ENCODE measurements around the gene AJAP1. TPM values are rescaled to one million over a fixed set of nuclear protein-coding genes. Genes with fewer than 3 reads are reported as not detected.

Gene AJAP1
- total RNA-seq, 2 donors from 2014 or later: 0.41 to 0.49 TPM

DNA sequence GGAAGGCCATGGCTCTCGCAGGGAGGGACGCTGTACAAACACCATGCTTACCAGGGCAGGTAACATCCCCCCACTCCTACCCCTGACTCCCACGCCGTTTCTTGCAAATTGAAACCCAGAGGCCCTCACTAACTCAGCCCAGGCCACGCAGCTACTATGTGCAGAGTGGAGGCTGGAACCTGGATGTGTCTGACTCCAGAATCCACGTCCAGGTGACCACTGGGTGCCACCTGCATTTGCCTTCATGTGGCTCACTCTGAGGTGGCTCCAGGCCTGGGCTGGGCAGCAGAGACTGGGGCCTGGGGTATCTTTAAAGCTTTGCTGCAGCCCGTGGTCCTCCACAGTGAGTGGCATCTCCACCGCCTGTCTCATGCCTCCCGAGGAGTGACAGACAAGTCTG lies 29.6 kb upstream of the AJAP1 start:
- TF ChIP-seq, protein P1, sequence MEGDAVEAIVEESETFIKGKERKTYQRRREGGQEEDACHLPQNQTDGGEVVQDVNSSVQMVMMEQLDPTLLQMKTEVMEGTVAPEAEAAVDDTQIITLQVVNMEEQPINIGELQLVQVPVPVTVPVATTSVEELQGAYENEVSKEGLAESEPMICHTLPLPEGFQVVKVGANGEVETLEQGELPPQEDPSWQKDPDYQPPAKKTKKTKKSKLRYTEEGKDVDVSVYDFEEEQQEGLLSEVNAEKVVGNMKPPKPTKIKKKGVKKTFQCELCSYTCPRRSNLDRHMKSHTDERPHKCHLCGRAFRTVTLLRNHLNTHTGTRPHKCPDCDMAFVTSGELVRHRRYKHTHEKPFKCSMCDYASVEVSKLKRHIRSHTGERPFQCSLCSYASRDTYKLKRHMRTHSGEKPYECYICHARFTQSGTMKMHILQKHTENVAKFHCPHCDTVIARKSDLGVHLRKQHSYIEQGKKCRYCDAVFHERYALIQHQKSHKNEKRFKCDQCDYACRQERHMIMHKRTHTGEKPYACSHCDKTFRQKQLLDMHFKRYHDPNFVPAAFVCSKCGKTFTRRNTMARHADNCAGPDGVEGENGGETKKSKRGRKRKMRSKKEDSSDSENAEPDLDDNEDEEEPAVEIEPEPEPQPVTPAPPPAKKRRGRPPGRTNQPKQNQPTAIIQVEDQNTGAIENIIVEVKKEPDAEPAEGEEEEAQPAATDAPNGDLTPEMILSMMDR (IDR thresholded peaks at IDR 0.05): no peak
- H3K4me3 ChIP-seq: no peak overlapping the region
- no peaks in the 10 kb centered on the region for H3K36me3 ChIP-seq
- no peak for ATAC-seq (ENCODE audit: insufficient number of reproducible peaks, low FRiP score, low read depth)
- H3K27ac ChIP-seq: no peak overlapping the region
- H3K9me3 ChIP-seq: no peaks in the 10 kb centered on the region
- DNase-seq (ENCODE audit: low spot score): no peak
- H3K4me1 ChIP-seq (ENCODE audit: control insufficient read depth in 1 of 2, low read depth in 2 of 2): no peaks in the 10 kb centered on the region
- H3K27me3 ChIP-seq (replicated peaks; ENCODE audit: insufficient read depth): no peaks in the 10 kb centered on the region

DNA sequence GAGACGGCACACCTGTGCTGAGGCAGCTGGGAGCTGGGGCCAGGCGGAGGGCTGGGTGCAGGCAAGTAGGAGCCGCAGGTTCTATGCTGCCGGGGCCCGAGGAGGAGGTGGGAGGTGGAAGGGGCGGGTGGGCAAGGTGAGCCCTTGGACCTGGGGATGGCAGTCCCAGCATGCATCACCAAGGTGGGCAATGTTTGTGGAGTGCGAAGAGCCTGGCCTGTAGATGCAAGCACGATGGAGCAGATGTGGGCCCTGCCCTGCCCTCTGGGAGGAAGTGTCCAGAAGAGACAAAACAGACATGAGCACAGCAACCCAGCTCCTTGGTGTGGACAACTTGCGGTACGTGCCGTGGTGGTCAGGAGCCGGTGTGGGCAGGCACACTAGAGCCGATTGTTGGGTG lies 28.3 kb upstream of the AJAP1 start:
- DNase-seq (ENCODE audit: low spot score): no peak
- no peaks in the 10 kb centered on the region for H3K27me3 ChIP-seq (replicated peaks; ENCODE audit: insufficient read depth)
- no peak overlapping the region for H3K4me3 ChIP-seq
- ATAC-seq (ENCODE audit: insufficient number of reproducible peaks, low FRiP score, low read depth): no peak
- H3K27ac ChIP-seq: no peak overlapping the region
- no peaks in the 10 kb centered on the region for H3K4me1 ChIP-seq (ENCODE audit: control insufficient read depth in 1 of 2, low read depth in 2 of 2)
- TF ChIP-seq, protein P1 (IDR thresholded peaks at IDR 0.05): no peak
- no peaks in the 10 kb centered on the region for H3K36me3 ChIP-seq
- no peaks in the 10 kb centered on the region for H3K9me3 ChIP-seq

DNA sequence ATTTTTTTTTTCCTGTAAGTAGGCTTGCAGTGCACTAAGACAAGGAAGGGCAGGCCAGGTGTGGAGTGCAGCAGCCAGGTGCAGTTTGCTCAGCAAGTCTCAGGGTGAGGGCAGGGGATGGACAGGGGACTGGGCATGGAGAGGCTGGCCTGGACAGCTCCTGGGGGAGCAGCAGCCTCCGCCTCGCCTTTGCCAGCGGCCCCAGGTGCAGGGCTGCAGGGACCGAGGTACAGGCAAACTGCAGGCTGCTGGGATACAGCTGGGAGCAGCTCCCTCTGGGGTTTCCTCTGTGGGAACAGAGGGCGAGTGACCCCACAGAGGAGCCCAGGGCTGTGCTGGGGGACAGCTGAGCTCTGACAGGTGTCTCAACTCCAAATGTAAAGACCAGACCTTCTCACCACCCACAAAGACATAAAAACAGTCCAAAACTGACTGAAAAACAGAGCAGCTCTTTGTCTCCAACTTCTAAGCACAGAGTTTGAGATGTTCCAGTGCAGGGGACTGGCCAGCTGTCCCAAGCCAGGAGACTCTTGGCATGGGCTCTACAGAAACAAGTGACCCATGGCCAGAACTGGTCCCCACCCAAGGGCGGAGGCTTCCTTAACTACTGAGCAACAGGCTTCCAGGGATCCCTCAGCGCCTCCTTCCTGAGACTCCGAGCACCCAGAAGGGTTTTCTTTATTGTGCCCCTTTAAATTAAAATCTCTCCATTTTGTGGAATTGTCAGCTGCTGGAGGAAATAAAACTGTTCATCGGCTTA lies 27.7 kb upstream of the AJAP1 start:
- ATAC-seq (ENCODE audit: insufficient number of reproducible peaks, low FRiP score, low read depth) (no peak), DNase-seq (ENCODE audit: low spot score) (no peak)
- Histone ChIP-seq H3K9me3 (no peaks in the 10 kb centered on the region), H3K27ac (no peak overlapping the region), H3K36me3 (no peaks in the 10 kb centered on the region), H3K4me3 (no peak overlapping the region), H3K27me3 (replicated peaks; ENCODE audit: insufficient read depth) (no peaks in the 10 kb centered on the region), H3K4me1 (ENCODE audit: control insufficient read depth in 1 of 2, low read depth in 2 of 2) (no peaks in the 10 kb centered on the region)
- TF ChIP-seq, protein P1 (IDR thresholded peaks at IDR 0.05): no peak

DNA sequence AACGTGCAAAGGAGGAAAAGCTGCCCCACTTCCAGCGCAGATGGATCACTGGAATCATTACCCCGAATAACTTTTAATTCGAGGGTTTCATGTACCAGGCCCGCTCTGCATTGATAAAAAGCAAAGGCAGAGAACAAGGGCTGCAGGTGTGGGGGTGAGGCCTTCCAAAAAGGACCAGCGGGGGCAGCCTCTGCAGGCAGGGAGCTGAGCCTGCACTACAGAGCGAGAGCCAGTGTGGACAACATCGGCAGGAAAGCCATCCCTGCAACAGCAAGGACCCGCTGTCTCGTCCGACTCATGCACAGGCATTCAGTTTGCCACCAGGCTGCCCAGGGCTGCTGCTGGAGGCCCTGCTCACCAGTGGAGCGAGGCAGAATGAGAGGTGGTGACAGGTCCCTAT lies 27.1 kb upstream of the AJAP1 start:
- no peak for ATAC-seq (ENCODE audit: insufficient number of reproducible peaks, low FRiP score, low read depth)
- Histone ChIP-seq H3K36me3 (no peaks in the 10 kb centered on the region), H3K27me3 (replicated peaks; ENCODE audit: insufficient read depth) (no peaks in the 10 kb centered on the region)

DNA sequence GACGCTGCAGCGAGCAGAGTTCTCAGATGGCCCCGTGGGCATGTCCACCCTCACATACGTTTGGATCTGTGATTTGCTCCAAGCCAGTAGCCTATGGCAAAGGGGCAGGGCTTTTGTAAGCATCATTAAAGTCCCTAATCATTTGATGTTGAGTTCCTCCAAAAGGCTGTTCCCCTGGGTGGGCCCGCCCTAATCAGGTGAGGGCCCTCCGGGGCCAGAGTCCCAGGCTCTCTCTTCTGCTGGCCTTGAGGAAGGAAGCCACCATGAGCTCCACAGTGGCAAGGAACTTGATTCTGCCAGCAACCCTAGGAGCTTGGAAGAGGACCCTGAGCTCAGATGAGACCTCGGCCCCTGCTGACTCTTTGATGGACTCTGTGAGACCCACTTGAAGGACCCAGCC lies 25.4 kb upstream of the AJAP1 start:
- DNase-seq (ENCODE audit: low spot score) (no peak), ATAC-seq (ENCODE audit: insufficient number of reproducible peaks, low FRiP score, low read depth) (no peak)
- Histone ChIP-seq H3K4me3 (no peak overlapping the region), H3K9me3 (no peaks in the 10 kb centered on the region), H3K36me3 (no peaks in the 10 kb centered on the region), H3K27me3 (replicated peaks; ENCODE audit: insufficient read depth) (no peaks in the 10 kb centered on the region), H3K27ac (no peak overlapping the region), H3K4me1 (ENCODE audit: control insufficient read depth in 1 of 2, low read depth in 2 of 2) (no peaks in the 10 kb centered on the region)
- TF ChIP-seq, protein P1 (IDR thresholded peaks at IDR 0.05): no peak

More for the DNA sequence above, 27.1 kb upstream of the AJAP1 start:
- Histone ChIP-seq H3K4me1 (ENCODE audit: control insufficient read depth in 1 of 2, low read depth in 2 of 2) (no peaks in the 10 kb centered on the region), H3K9me3 (no peaks in the 10 kb centered on the region), H3K4me3 (no peak overlapping the region), H3K27ac (no peak overlapping the region)
- no peak for DNase-seq (ENCODE audit: low spot score)
- TF ChIP-seq, protein P1 (IDR thresholded peaks at IDR 0.05): no peak
